Measurements from ENCODE around the gene SEMA3E. TPM values are rescaled to one million over a fixed set of nuclear protein-coding genes. Genes with fewer than 3 reads are reported as not detected.

SEMA3E gene
- total RNA-seq, 1 donor from 2014 or later, result not detected

DNA sequence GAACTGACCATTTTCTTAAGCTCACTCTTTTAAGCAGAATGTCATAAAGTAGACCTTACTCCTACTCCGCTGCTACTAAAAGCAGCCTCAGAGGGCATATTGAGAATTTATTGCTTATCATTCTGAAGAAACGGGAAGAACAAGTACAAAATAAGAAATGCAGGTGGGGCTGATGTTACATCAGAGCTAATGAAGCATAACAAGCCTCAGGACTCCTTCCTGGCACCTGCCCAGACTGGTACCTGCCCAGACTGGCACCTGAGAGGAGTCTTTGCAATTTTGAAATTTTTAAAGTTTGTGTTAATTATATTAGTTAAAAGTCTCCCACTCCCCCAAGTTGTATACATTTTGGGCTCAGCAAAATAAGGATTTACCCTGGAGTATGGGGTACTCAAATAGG is 162.4 kb downstream of the SEMA3E start:
- no peaks in the 10 kb centered on the region for H3K9me3 Mint-ChIP-seq
- H3K4me1 Mint-ChIP-seq (ENCODE audit: low read depth), result no peaks in the 10 kb centered on the region
- no peak for DNase-seq (ENCODE audit: low spot score)
- H3K4me3 Mint-ChIP-seq, result no peak overlapping the region
- no peaks in the 10 kb centered on the region for H3K36me3 Mint-ChIP-seq (ENCODE audit: low read depth)
- intact Hi-C loops (cut with micrococcal nuclease), result no loop called here
- H3K27ac Mint-ChIP-seq, result no peak overlapping the region
- H3K27me3 Mint-ChIP-seq (ENCODE audit: insufficient read depth), result no peaks in the 10 kb centered on the region

DNA sequence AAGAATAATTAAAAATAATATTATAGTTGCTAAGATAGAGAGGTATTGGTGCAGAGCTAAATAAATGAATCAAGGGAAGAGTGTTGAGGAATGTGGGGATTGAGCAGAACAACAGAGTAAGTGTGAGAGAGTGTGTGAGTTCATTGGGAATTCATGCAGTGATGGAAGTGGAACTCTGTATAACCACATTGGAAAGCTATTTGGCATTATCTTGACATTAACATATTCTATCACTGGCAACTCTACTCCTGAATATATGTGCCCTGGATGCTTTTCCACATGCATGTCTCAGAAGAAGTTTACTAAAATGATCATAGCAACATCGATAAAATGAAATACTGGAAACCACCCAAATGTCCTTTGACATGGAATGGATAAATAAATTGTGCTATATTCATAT is 164.1 kb downstream of the SEMA3E start:
- Mint-ChIP-seq H3K4me1 (ENCODE audit: low read depth) (no peaks in the 10 kb centered on the region), H3K36me3 (ENCODE audit: low read depth) (no peaks in the 10 kb centered on the region), H3K9me3 (no peaks in the 10 kb centered on the region), H3K27me3 (ENCODE audit: insufficient read depth) (no peaks in the 10 kb centered on the region), H3K27ac (no peak overlapping the region), H3K4me3 (no peak overlapping the region)
- intact Hi-C loops (cut with micrococcal nuclease), result no loop called here
- no peak for DNase-seq (ENCODE audit: low spot score)

DNA sequence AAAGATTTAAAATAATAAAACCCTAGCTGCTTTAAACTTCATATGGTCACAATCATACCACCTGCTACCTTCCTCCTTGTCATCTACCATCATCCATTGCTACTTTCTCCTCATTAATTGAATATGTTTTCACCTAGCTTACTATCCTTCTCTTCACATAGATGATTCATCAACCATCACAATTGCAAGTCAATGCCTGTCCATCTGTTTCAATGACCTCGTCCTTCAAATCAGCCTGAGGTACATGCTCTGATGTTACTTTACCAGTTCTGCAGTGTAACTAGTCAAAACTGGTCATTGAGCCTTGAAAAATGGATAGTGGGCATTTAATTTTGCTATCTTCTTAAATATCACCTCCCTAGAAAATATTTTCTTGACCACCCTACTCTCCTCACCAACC is 164.7 kb downstream of the SEMA3E start:
- DNase-seq (ENCODE audit: low spot score), result no peak
- no peaks in the 10 kb centered on the region for H3K36me3 Mint-ChIP-seq (ENCODE audit: low read depth)
- H3K4me1 Mint-ChIP-seq (ENCODE audit: low read depth), result no peaks in the 10 kb centered on the region
- intact Hi-C loops (cut with micrococcal nuclease), result no loop called here
- no peak overlapping the region for H3K27ac Mint-ChIP-seq
- no peak overlapping the region for H3K4me3 Mint-ChIP-seq
- H3K27me3 Mint-ChIP-seq (ENCODE audit: insufficient read depth), result no peaks in the 10 kb centered on the region
- no peaks in the 10 kb centered on the region for H3K9me3 Mint-ChIP-seq

GRCh38 chr7:83478616-83479015 is 170.3 kb downstream of the SEMA3E start:
- Mint-ChIP-seq H3K36me3 (ENCODE audit: low read depth) (no peaks in the 10 kb centered on the region), H3K27me3 (ENCODE audit: insufficient read depth) (no peaks in the 10 kb centered on the region), H3K9me3 (no peaks in the 10 kb centered on the region), H3K4me1 (ENCODE audit: low read depth) (no peaks in the 10 kb centered on the region), H3K4me3 (no peak overlapping the region), H3K27ac (no peak overlapping the region)
- DNase-seq (ENCODE audit: low spot score), result no peak
- intact Hi-C loops (cut with micrococcal nuclease), result no loop called here

GRCh38 chr7:83476511-83477050 is 172.4 kb downstream of the SEMA3E start:
- no peak overlapping the region for H3K4me3 Mint-ChIP-seq
- H3K36me3 Mint-ChIP-seq (ENCODE audit: low read depth), result no peaks in the 10 kb centered on the region
- no peaks in the 10 kb centered on the region for H3K27me3 Mint-ChIP-seq (ENCODE audit: insufficient read depth)
- DNase-seq (ENCODE audit: low spot score), result no peak
- H3K9me3 Mint-ChIP-seq, result no peaks in the 10 kb centered on the region
- intact Hi-C loops (cut with micrococcal nuclease), result no loop called here
- no peak overlapping the region for H3K27ac Mint-ChIP-seq
- H3K4me1 Mint-ChIP-seq (ENCODE audit: low read depth), result no peaks in the 10 kb centered on the region

- Mint-ChIP-seq H3K27me3 (ENCODE audit: insufficient read depth) (no peaks in the 10 kb centered on the region), H3K9me3 (no peaks in the 10 kb centered on the region), H3K27ac (no peak overlapping the region), H3K36me3 (ENCODE audit: low read depth) (no peaks in the 10 kb centered on the region), H3K4me1 (ENCODE audit: low read depth) (no peaks in the 10 kb centered on the region), H3K4me3 (no peak overlapping the region)
- intact Hi-C loops (cut with micrococcal nuclease), result no loop called here
- DNase-seq (ENCODE audit: low spot score), result no peak
Observed at GRCh38 chr7:83475420-83475819, 173.5 kb downstream of the SEMA3E start.

GRCh38 chr7:83472376-83472775 is 176.6 kb downstream of the SEMA3E start:
- intact Hi-C loops (cut with micrococcal nuclease), result no loop called here
- Mint-ChIP-seq H3K36me3 (ENCODE audit: low read depth) (no peaks in the 10 kb centered on the region), H3K4me1 (ENCODE audit: low read depth) (no peaks in the 10 kb centered on the region)

DNA sequence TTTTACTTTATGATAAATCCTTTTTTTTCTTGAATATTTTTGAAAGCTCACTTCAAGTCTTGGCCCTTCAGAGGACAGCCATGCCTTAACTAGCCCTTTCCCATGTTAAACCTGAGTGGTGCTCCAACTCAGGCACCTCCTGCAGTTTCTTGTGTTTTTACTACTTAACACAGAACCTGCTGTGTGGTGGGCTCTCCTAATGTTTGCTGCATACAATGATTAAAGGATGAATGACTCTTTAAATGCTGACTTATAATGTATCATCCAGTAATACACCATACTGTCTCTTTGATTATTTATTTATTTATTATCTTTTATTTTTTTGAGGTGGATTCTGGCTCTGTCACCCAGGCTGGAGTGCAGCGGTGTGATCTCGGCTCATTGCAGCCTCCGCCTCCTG is 179.4 kb downstream of the SEMA3E start:
- no peaks in the 10 kb centered on the region for H3K9me3 Mint-ChIP-seq
- no peak for DNase-seq (ENCODE audit: low spot score)

More at GRCh38 chr7:83472376-83472775, 176.6 kb downstream of the SEMA3E start:
- Mint-ChIP-seq H3K27ac (no peak overlapping the region), H3K4me3 (no peak overlapping the region), H3K9me3 (no peaks in the 10 kb centered on the region), H3K27me3 (ENCODE audit: insufficient read depth) (no peaks in the 10 kb centered on the region)
- DNase-seq (ENCODE audit: low spot score), result no peak

DNA sequence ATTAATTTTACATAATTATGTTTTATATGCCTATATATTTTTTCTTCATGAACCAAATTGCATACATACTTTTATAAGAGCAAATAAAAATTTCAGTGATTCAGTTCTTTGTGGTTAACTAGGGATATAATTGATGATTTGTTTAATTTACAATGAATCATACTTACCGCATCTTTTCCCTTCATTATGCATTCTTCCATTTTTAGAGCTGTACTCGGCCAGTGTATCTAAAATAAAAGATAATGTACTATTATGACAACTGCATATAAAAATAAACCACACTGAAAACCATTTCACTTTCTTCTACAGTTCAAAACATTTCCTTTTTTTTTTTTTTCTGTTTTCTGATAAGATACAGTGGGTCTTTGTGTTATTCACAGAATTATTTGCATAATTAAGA is 179.9 kb downstream of the SEMA3E start:
- H3K27me3 Mint-ChIP-seq (ENCODE audit: insufficient read depth), result no peaks in the 10 kb centered on the region
- H3K4me1 Mint-ChIP-seq (ENCODE audit: low read depth), result no peaks in the 10 kb centered on the region
- no peaks in the 10 kb centered on the region for H3K36me3 Mint-ChIP-seq (ENCODE audit: low read depth)
- H3K9me3 Mint-ChIP-seq, result no peaks in the 10 kb centered on the region
- intact Hi-C loops (cut with micrococcal nuclease), result no loop called here
- H3K27ac Mint-ChIP-seq, result no peak overlapping the region
- no peak for DNase-seq (ENCODE audit: low spot score)
- H3K4me3 Mint-ChIP-seq, result no peak overlapping the region

More for the DNA sequence above, 179.4 kb downstream of the SEMA3E start:
- H3K4me1 Mint-ChIP-seq (ENCODE audit: low read depth), result no peaks in the 10 kb centered on the region
- intact Hi-C loops (cut with micrococcal nuclease), result no loop called here
- no peaks in the 10 kb centered on the region for H3K27me3 Mint-ChIP-seq (ENCODE audit: insufficient read depth)
- H3K36me3 Mint-ChIP-seq (ENCODE audit: low read depth), result no peaks in the 10 kb centered on the region
- H3K27ac Mint-ChIP-seq, result no peak overlapping the region
- no peak overlapping the region for H3K4me3 Mint-ChIP-seq

DNA sequence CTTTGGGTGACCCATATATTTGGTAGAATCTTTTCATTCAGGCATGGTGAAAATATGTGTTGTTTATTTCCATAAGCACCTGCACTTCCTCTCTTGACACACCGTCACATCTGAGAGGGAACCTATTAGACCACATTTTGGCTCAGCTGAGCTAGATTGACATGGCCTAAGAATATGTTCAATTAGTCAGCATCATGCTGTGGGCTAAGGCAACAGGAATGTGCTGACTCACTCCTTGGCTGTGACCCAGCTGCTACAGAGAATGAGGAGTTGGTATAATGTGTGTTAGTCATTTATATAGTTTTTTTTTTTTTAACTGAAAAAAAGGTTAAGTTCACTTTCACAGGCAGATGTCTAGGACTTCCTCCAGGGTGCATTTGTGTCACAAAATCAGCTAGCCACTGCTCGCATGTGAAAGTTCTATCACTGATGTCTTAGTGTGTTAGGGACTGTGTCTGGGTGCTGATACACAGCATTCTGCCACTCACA is 180.6 kb downstream of the SEMA3E start:
- Mint-ChIP-seq H3K4me3 (no peak overlapping the region), H3K27ac (no peak overlapping the region), H3K9me3 (no peaks in the 10 kb centered on the region), H3K4me1 (ENCODE audit: low read depth) (no peaks in the 10 kb centered on the region), H3K36me3 (ENCODE audit: low read depth) (no peaks in the 10 kb centered on the region), H3K27me3 (ENCODE audit: insufficient read depth) (no peaks in the 10 kb centered on the region)
- DNase-seq (ENCODE audit: low spot score), result no peak
- intact Hi-C loops (cut with micrococcal nuclease), result no loop called here

GRCh38 chr7:83467493-83467892 is 181.4 kb downstream of the SEMA3E start:
- no peaks in the 10 kb centered on the region for H3K4me1 Mint-ChIP-seq (ENCODE audit: low read depth)
- no peaks in the 10 kb centered on the region for H3K36me3 Mint-ChIP-seq (ENCODE audit: low read depth)
- DNase-seq (ENCODE audit: low spot score), result no peak
- no peaks in the 10 kb centered on the region for H3K27me3 Mint-ChIP-seq (ENCODE audit: insufficient read depth)
- intact Hi-C loops (cut with micrococcal nuclease), result no loop called here
- no peak overlapping the region for H3K27ac Mint-ChIP-seq
- no peaks in the 10 kb centered on the region for H3K9me3 Mint-ChIP-seq
- H3K4me3 Mint-ChIP-seq, result no peak overlapping the region

DNA sequence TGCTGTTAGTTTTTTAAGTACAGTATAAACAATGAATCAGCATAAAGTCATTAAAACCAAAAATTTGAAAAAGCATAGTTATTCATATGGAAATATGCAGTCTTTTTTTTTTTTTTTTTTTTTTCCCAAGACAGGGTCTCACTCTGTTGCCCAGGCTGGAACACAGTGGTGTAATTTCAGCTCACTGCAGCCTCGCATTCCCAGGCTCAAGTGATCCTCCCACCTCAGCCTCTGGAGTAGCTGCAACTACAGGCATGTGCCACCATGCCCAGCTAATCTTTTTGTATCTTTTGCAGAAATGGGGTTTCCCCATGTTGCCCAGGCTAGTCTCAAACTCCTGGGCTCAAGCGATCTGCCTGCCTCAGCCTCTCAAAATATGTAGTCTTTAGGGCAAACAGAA is 182.0 kb downstream of the SEMA3E start:
- Mint-ChIP-seq H3K4me1 (ENCODE audit: low read depth) (no peaks in the 10 kb centered on the region), H3K27me3 (ENCODE audit: insufficient read depth) (no peaks in the 10 kb centered on the region), H3K4me3 (no peak overlapping the region), H3K27ac (no peak overlapping the region), H3K36me3 (ENCODE audit: low read depth) (no peaks in the 10 kb centered on the region), H3K9me3 (no peaks in the 10 kb centered on the region)
- intact Hi-C loops (cut with micrococcal nuclease), result no loop called here
- no peak for DNase-seq (ENCODE audit: low spot score)

GRCh38 chr7:83466187-83466923 is 182.6 kb downstream of the SEMA3E start:
- no peaks in the 10 kb centered on the region for H3K9me3 Mint-ChIP-seq
- no peaks in the 10 kb centered on the region for H3K4me1 Mint-ChIP-seq (ENCODE audit: low read depth)
- H3K4me3 Mint-ChIP-seq, result no peak overlapping the region
- no peaks in the 10 kb centered on the region for H3K36me3 Mint-ChIP-seq (ENCODE audit: low read depth)
- H3K27ac Mint-ChIP-seq, result no peak overlapping the region
- intact Hi-C loops (cut with micrococcal nuclease), result no loop called here
- H3K27me3 Mint-ChIP-seq (ENCODE audit: insufficient read depth), result no peaks in the 10 kb centered on the region
- no peak for DNase-seq (ENCODE audit: low spot score)

Measured in activated T-helper 1 cell treated with anti-CD3 and anti-CD28 coated beads, Interleukin-12 subunit alpha, Interleukin-12 subunit beta, Interleukin-2, Interleukin-4 antibody, amounts not matched to agents 30 ng/mL and 10 ng/mL and 1 ng/mL, durations not matched to agents 14 hours and 24 hours and 36 hours (primary cell).